AG09309 (cell line): Measurements from ENCODE around the gene HAPLN3.

Experiments
- DNase-seq: peaks from one replicate; pipeline ENCODE4 v3.0.0-alpha.2; 2010; ENCODE audit warnings: low read depth
- H3K4me3 ChIP-seq: 2 replicates; pipeline ENCODE4 v1.5.1; 2011; ENCODE audit warnings: mild to moderate bottlenecking, low read depth, low read length, moderate library complexity; ENCODE audit not compliant: control insufficient read depth
- TF ChIP-seq, protein P1 (sequence below): IDR thresholded peaks from 2 replicates; pipeline ENCODE4 v1.5.1; 2011; ENCODE audit warnings: mild to moderate bottlenecking, low read depth, low read length, inconsistent platforms; ENCODE audit not compliant: insufficient read depth, control insufficient read depth; ENCODE audit errors: missing control alignments

HAPLN3 gene

DNA sequence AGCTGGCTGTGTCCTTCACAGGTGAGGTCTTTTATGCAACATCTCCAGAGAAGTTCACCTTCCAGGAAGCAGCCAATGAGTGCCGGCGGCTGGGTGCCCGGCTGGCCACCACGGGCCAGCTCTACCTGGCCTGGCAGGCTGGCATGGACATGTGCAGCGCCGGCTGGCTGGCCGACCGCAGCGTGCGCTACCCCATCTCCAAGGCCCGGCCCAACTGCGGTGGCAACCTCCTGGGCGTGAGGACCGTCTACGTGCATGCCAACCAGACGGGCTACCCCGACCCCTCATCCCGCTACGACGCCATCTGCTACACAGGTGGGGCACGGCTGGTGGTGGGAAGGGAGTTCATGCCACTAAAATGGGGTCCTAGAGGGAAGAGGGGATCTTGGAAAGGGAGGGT lies 52.0 kb downstream of the HAPLN3 start:
- no peak for DNase-seq
- TF ChIP-seq, protein P1, sequence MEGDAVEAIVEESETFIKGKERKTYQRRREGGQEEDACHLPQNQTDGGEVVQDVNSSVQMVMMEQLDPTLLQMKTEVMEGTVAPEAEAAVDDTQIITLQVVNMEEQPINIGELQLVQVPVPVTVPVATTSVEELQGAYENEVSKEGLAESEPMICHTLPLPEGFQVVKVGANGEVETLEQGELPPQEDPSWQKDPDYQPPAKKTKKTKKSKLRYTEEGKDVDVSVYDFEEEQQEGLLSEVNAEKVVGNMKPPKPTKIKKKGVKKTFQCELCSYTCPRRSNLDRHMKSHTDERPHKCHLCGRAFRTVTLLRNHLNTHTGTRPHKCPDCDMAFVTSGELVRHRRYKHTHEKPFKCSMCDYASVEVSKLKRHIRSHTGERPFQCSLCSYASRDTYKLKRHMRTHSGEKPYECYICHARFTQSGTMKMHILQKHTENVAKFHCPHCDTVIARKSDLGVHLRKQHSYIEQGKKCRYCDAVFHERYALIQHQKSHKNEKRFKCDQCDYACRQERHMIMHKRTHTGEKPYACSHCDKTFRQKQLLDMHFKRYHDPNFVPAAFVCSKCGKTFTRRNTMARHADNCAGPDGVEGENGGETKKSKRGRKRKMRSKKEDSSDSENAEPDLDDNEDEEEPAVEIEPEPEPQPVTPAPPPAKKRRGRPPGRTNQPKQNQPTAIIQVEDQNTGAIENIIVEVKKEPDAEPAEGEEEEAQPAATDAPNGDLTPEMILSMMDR = no peak
- H3K4me3 ChIP-seq = no peak overlapping the region

DNA sequence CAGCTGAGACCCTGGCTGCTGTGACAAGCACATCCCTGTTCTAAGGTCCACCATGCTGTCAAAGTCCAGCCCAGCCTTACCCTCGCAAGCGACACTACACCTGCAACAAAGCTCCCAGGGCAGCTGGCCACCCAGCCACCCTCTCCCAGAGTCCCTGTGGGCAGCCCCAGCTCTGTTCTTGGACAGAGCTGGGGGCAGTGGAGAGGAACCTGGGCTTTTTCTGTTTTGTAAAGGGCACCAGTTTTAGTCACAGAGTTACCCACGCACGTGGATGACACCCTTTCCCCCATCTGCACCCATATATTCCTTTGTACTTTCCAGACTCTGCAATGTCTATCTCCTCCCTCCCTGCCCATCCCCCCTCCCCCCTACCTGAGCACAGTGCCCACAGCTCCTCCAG lies 53.2 kb downstream of the HAPLN3 start:
- TF ChIP-seq, protein P1 = no peak
- DNase-seq = no peak
- H3K4me3 ChIP-seq = no peak overlapping the region

DNA sequence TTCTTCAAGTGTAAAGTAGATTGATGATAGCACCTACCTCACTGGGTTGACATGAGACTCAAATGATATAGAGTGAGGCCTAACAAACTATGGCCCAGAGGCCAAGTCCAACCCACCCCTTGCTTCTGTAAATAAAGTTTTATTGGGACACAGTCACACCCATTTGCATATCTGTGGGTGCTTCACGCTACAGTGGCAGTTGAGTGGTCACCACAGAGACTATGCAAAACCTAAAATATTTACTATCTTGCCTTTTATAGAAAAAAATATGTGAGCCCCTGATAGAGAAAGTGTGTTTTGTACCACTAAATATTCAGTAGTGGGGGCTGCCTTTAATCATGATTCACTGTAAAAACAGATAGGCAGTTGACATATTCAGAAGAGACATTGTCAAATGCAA lies 54.1 kb downstream of the HAPLN3 start:
- DNase-seq = no peak
- TF ChIP-seq, protein P1 = no peak
- H3K4me3 ChIP-seq = no peak overlapping the region

DNA sequence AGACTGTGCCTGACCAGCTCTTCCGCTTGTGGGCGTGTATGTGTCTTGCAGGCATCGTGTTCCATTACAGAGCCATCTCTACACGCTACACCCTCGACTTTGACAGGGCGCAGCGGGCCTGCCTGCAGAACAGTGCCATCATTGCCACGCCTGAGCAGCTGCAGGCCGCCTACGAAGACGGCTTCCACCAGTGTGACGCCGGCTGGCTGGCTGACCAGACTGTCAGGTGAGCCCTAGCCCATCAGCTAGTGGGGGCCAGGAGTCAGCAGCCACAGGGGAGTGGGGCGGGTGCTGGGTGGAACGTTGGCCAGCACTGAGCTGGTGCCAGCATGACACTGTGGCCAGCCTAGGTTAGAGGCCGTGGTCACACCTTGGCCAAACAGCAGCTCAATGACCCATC lies 55.4 kb downstream of the HAPLN3 start:
- no peak for DNase-seq
- H3K4me3 ChIP-seq = no peak overlapping the region
- TF ChIP-seq, protein P1 = no peak

DNA sequence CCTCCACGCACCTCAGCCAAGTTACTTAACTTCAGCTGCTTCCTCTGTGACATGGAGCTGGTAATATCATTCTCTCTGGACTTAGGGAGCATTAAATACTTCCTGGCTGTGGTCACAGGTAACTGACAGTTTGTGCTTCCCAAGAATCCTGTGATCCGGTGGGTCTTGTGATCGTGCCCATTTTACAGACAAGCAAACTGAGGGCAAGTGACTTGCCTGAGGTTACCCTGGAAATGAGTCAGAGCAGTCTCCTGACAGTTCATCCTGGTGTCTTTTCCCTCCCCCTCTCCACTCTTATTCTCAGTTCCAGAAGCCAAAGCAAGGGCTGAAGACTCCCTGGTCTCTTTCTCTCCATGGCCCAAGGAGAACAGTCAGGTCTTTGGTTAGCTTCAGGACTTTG lies 56.2 kb downstream of the HAPLN3 start:
- H3K4me3 ChIP-seq = no peak overlapping the region
- no peak for DNase-seq
- TF ChIP-seq, protein P1 = no peak

DNA sequence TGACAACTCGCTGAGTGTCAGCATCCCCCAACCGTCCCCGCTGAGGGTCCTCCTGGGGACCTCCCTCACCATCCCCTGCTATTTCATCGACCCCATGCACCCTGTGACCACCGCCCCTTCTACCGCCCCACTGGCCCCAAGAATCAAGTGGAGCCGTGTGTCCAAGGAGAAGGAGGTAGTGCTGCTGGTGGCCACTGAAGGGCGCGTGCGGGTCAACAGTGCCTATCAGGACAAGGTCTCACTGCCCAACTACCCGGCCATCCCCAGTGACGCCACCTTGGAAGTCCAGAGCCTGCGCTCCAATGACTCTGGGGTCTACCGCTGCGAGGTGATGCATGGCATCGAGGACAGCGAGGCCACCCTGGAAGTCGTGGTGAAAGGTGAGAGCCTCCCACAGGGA lies 56.7 kb downstream of the HAPLN3 start:
- no peak overlapping the region for H3K4me3 ChIP-seq
- TF ChIP-seq, protein P1 = no peak
- no peak for DNase-seq

DNA sequence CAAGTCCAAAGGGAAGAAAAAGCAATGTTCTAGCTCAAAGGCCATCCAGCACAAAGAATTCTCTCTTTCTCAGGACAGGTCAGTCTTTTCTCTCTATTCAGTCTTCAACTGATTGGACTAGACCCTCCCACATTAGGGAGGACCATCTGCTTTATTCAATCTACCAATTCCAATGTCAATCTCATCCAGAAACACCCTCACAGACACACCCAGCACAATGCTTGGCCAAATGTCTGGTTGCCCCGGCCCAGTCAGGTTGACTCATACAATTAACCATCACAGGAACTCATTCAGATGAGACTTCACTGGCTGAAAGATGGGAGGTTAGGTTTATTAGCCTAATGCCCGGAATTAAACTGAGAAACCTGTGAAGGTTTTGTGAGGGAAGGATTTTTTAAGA lies 59.7 kb downstream of the HAPLN3 start:
- H3K4me3 ChIP-seq = no peak overlapping the region
- TF ChIP-seq, protein P1 = no peak
- peak; percentile 3 for DNase-seq
